Smooth muscle cell (in vitro differentiated cells): ENCODE measurements around the gene NFKBIE. TPM values are rescaled to one million over a fixed set of nuclear protein-coding genes. Genes with fewer than 3 reads are reported as not detected.

Experiments
- DNase-seq: peaks from one replicate; lab custom pipeline; 2025; ENCODE audit not compliant: unreplicated experiment; lab: John Stamatoyannopoulos, UW
- H2AFZ ChIP-seq: fragments of 200-600 bp; sonication (generic); 2 replicates; pipeline ENCODE4 v1.6.0; 2016; ENCODE audit warnings: antibody characterized with exemption, low read depth, mild to moderate bottlenecking
- H3F3A ChIP-seq: fragments of 200-600 bp; sonication (generic); 2 replicates; pipeline ENCODE4 v1.6.0; 2017; ENCODE audit warnings: antibody characterized with exemption, low read depth
- H3K27ac ChIP-seq: fragments of 200-600 bp; sonication (generic); 2 replicates; pipeline ENCODE4 v1.5.1; 2016; ENCODE audit warnings: low read depth, mild to moderate bottlenecking
- H3K27me3 ChIP-seq: fragments of 200-600 bp; sonication (generic); 2 replicates; pipeline ENCODE4 v1.6.1; 2016; ENCODE audit warnings: low read depth, mild to moderate bottlenecking
- H3K36me3 ChIP-seq: fragments of 200-600 bp; sonication (generic); 2 replicates; pipeline ENCODE4 v1.5.1; 2016; ENCODE audit warnings: low read depth
- H3K4me1 ChIP-seq: fragments of 200-600 bp; sonication (generic); 2 replicates; pipeline ENCODE4 v1.5.1; 2016; ENCODE audit warnings: low read depth
- H3K4me2 ChIP-seq: fragments of 200-600 bp; sonication (generic); 2 replicates; pipeline ENCODE4 v1.6.0; 2016; ENCODE audit warnings: mild to moderate bottlenecking
- H3K4me3 ChIP-seq: fragments of 200-600 bp; sonication (generic); 2 replicates; pipeline ENCODE4 v1.5.1; 2016; ENCODE audit warnings: mild to moderate bottlenecking
- H3K79me2 ChIP-seq: fragments of 200-600 bp; sonication (generic); 2 replicates; pipeline ENCODE4 v1.6.0; 2016; ENCODE audit warnings: low read depth, mild to moderate bottlenecking
- H3K9ac ChIP-seq: fragments of 200-600 bp; sonication (generic); 2 replicates; pipeline ENCODE4 v1.6.0; 2016; ENCODE audit warnings: low read depth
- H3K9me3 ChIP-seq: fragments of 200-600 bp; sonication (generic); replicated peaks from 2 replicates; pipeline ENCODE4 v1.5.1; 2016; ENCODE audit warnings: low read depth
- H4K20me1 ChIP-seq: fragments of 200-600 bp; sonication (generic); 2 replicates; pipeline ENCODE4 v1.6.0; 2016; ENCODE audit warnings: low read depth
- WGBS: methylation state at CpG from one replicate; pipeline ENCODE4 v1.1.7; 2016; ENCODE audit warnings: low lambda C conversion rate; 5-methylcytosine and 5-hydroxymethylcytosine counted together
- polyA plus RNA-seq: library from polyadenylated mRNA; unstranded; fragments of >200 nt; fragmentation: Nextera tagmentation; extraction: Ambion mirVana; gene quantifications from 2 replicates; pipeline ENCODE4 v1.2.1, GENCODE V29; 2016
- total RNA-seq: library from RNA; depleted of rRNA; stranded (reverse); fragments of >200 nt; gene quantifications from 2 replicates; pipeline ENCODE4 v1.2.3, GENCODE V29; 2014
- TF ChIP-seq, protein P1 (sequence below): fragments of 200-600 bp; sonication (generic); IDR thresholded peaks from 2 replicates; pipeline ENCODE4 v1.5.1; 2017; ENCODE audit warnings: borderline replicate concordance, mild to moderate bottlenecking, antibody characterized with exemption; ENCODE audit not compliant: insufficient read depth, poor library complexity, severe bottlenecking

Gene NFKBIE
- total and polyA plus RNA-seq, 2 experiments from 2014 or later, result 7.0 to 12.3 TPM

DNA sequence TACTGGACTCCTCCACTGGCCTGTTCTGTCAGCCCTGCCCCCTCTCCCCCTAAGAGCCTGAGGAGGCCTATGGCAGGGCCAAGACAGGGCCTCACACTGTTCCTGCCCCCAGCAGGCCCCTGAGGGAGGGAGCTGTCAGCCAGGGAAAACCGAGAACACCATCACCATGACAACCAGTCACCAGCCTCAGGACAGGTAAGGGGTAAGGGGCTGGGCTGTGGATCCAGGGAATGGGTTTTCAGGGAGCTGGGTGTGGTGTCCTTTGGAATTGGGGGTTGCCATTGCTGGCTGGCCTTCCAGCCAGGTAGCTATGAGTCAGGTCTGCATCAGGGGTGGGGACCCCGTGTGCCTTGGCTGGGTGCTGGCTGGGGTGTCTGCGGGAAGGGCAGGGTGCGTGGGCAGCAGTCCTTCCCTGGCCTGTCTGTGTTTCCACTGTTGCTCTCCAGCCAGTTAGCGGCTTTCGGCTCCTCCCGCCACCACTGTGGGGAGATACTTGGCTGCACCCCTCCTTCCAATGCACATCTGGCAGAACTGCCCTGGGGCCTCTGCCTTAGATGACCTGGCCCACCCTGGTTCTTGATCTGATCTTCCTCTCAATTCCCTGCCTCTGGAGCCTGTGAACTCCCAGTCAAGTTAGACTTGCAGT is 38.1 kb downstream of the NFKBIE start:
- Histone ChIP-seq H2AFZ (no peak overlapping the region), H3K4me3 (no peak overlapping the region), H3K27me3 (no peaks in the 10 kb centered on the region), H3F3A (no peaks in the 10 kb centered on the region), H3K27ac (no peak overlapping the region), H3K36me3 (no peaks in the 10 kb centered on the region), H3K79me2 (no peaks in the 10 kb centered on the region), H4K20me1 (no peaks in the 10 kb centered on the region), H3K9me3 (no peaks in the 10 kb centered on the region), H3K4me2 (no peak overlapping the region), H3K9ac (no peak overlapping the region), H3K4me1 (peaks cover 28% of the 10 kb centered on the region)
- DNase-seq, result no peak
- 80% methylated on average over 6 of the region's 7 CpGs for whole genome bisulfite sequencing
- TF ChIP-seq, protein P1, sequence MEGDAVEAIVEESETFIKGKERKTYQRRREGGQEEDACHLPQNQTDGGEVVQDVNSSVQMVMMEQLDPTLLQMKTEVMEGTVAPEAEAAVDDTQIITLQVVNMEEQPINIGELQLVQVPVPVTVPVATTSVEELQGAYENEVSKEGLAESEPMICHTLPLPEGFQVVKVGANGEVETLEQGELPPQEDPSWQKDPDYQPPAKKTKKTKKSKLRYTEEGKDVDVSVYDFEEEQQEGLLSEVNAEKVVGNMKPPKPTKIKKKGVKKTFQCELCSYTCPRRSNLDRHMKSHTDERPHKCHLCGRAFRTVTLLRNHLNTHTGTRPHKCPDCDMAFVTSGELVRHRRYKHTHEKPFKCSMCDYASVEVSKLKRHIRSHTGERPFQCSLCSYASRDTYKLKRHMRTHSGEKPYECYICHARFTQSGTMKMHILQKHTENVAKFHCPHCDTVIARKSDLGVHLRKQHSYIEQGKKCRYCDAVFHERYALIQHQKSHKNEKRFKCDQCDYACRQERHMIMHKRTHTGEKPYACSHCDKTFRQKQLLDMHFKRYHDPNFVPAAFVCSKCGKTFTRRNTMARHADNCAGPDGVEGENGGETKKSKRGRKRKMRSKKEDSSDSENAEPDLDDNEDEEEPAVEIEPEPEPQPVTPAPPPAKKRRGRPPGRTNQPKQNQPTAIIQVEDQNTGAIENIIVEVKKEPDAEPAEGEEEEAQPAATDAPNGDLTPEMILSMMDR, result no peak

DNA sequence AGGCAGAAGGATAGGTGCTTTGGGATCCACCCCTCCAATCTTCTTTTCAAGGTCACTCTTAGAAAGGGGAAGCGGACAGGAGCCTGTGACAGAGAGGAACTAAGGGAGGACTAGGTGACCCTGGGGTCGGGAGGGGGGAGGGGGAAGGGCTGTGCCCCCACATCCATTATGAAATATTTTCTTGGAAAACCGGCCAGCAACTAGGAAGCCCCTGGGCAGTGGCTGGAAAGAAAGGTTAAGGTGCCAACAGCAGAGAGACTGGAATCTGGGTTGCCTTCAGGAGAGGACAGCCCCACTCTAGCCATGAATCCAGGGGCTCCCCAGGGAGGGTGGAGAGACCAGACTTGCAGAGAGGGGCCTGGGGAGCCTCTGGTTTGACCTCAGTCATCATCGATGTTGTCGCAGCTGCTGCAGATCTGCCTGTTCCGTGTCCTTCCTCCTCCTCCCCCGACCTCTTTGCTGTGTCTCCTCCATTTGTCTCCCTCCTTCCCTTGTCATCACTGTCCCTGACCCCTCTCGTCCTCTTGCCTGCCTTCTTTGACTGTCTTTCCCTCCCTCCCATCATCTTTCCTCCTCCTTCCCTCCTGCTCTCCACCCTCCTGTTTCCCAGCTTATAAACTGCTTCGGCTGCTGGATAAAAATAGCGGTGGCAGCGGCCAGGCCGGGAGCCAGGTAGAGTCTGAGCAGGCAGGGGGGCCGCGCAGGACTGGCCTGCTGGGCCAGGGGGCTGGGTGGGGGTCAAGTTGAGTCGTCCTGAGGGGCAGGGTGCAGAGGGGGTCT is 38.8 kb downstream of the NFKBIE start:
- WGBS, result 70% methylated on average over 15 of the region's 15 CpGs
- Histone ChIP-seq H3K36me3 (no peaks in the 10 kb centered on the region), H4K20me1 (no peaks in the 10 kb centered on the region), H3K27ac (no peak overlapping the region), H3K9me3 (no peaks in the 10 kb centered on the region), H3K4me2 (no peak overlapping the region), H3K9ac (no peak overlapping the region), H3K4me3 (no peak overlapping the region), H2AFZ (no peak overlapping the region), H3K79me2 (no peaks in the 10 kb centered on the region), H3F3A (no peaks in the 10 kb centered on the region), H3K4me1 (peaks cover 33% of the 10 kb centered on the region), H3K27me3 (no peaks in the 10 kb centered on the region)
- no peak for DNase-seq
- TF ChIP-seq, protein P1, result no peak

DNA sequence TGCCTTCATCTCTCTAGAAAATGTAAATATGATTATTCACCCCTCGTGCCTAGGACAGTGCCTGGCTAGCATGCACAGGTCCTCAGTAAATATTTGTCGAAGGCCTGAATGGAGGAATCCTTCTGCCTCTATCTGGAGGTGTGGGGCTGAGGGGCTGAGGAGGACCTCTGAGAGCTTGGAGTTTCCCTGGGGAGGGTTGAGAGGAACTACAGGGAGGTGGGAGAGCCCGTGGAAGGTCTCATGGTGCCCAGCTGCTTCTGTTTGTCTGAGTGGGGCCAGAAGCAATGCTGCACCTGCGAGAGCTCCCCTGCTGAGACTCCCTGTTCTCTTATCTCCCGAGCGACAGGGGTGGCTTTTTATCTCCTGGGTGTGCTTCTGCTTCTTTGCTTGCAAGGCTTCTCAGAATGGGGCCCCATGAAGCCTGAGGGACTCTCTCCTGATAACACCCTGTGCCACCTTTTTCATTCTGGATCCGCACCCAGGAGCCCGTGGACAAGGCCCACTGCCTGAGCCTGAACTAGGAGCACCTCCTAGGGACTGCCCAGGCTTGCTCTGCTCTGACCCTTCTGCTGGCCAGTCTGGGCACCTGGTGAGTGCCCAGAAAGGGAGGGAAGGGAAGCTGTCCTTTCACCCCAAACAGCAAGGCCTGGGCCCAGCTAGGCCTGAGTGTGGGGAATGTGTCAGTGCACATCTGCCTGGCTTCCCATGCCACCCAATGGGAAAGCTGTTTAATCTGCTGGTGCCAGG is 39.6 kb downstream of the NFKBIE start:
- no peak overlapping the region for H3K4me2 ChIP-seq

More for the DNA sequence above, 39.6 kb downstream of the NFKBIE start:
- no peaks in the 10 kb centered on the region for H3K36me3 ChIP-seq
- H2AFZ ChIP-seq, result no peak overlapping the region
- H4K20me1 ChIP-seq, result no peaks in the 10 kb centered on the region
- H3K9ac ChIP-seq, result no peak overlapping the region
- no peak overlapping the region for H3K27ac ChIP-seq
- peaks cover 6% of the 10 kb centered on the region for H3F3A ChIP-seq
- peaks cover 34% of the 10 kb centered on the region for H3K4me1 ChIP-seq
- no peak for DNase-seq
- no peaks in the 10 kb centered on the region for H3K79me2 ChIP-seq
- no peaks in the 10 kb centered on the region for H3K9me3 ChIP-seq
- WGBS, result 92% methylated on average over 8 of the region's 8 CpGs
- no peak overlapping the region for H3K4me3 ChIP-seq
- TF ChIP-seq, protein P1, result no peak
- H3K27me3 ChIP-seq, result no peaks in the 10 kb centered on the region
